GM10266 (cell line): ENCODE measurements around the gene EHD1.

Source experiments
- DNase-seq: peaks from one replicate; pipeline ENCODE4 v3.0.0; 2012; ENCODE audit errors: extremely low spot score
- TF ChIP-seq, protein P1 (sequence below): IDR thresholded peaks from 2 replicates; pipeline ENCODE4 v1.5.1; 2012; ENCODE audit warnings: mild to moderate bottlenecking, low read depth; ENCODE audit not compliant: control insufficient read depth, insufficient read depth; ENCODE audit errors: missing control alignments

EHD1 gene

DNA sequence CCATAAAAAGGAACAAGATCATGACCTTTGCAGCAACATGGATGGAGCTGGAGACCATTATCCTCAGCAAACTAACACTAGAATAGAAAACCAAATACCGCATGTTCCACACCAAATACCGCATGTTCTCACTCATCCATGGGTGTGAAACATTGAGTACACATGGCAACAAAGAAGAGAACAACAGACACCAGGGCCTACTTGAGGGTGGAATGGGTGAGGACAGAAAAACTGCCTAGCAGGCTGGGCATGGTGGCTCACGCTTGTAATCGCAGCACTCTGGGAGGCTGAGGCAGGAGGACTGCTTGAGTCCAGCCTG lies 12.3 kb downstream of the EHD1 start:
- TF ChIP-seq, protein P1, sequence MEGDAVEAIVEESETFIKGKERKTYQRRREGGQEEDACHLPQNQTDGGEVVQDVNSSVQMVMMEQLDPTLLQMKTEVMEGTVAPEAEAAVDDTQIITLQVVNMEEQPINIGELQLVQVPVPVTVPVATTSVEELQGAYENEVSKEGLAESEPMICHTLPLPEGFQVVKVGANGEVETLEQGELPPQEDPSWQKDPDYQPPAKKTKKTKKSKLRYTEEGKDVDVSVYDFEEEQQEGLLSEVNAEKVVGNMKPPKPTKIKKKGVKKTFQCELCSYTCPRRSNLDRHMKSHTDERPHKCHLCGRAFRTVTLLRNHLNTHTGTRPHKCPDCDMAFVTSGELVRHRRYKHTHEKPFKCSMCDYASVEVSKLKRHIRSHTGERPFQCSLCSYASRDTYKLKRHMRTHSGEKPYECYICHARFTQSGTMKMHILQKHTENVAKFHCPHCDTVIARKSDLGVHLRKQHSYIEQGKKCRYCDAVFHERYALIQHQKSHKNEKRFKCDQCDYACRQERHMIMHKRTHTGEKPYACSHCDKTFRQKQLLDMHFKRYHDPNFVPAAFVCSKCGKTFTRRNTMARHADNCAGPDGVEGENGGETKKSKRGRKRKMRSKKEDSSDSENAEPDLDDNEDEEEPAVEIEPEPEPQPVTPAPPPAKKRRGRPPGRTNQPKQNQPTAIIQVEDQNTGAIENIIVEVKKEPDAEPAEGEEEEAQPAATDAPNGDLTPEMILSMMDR, result no peak
- DNase-seq, result no peak

DNA sequence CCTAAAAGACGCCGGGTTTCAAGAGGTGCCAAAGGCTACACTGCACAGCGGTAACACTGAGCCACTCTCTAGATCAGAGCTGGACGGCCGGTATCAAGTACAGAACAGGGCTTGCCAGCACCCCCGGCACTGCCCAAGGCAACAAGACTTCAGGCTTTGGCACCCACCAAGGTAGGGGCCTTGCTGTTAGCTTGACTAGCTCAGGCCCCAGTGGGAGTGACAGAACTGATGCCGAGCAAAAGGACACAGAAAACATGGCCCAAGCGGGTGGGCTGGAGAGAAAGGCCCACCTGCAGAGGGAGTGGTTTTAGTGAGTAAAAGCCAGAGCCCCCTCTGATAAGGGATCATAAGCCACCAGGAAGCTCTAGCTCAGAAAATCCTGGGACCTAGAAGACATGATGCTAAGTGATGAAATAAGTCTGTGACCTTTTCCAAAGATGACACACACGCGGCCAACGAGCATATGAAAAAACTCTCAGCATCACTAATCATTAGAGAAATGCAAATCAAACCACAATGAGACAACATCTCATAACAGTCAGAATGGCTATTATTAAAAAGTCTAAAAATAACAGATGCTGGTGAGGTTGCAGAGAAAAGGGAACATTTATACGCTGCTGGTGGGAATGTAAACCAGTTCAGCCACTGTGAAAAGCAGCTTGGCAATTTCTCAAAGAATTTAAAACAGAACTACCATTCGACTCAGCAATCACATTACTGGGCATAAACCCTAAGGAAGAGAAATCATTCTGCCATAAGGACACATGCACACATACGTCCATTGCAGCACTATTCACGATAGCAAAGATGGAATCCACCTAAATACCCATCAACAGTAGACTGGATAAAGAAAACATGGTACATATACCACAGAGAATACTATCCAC lies 12.9 kb downstream of the EHD1 start:
- peak; percentile 67 for DNase-seq
- TF ChIP-seq, protein P1, result no peak

DNA sequence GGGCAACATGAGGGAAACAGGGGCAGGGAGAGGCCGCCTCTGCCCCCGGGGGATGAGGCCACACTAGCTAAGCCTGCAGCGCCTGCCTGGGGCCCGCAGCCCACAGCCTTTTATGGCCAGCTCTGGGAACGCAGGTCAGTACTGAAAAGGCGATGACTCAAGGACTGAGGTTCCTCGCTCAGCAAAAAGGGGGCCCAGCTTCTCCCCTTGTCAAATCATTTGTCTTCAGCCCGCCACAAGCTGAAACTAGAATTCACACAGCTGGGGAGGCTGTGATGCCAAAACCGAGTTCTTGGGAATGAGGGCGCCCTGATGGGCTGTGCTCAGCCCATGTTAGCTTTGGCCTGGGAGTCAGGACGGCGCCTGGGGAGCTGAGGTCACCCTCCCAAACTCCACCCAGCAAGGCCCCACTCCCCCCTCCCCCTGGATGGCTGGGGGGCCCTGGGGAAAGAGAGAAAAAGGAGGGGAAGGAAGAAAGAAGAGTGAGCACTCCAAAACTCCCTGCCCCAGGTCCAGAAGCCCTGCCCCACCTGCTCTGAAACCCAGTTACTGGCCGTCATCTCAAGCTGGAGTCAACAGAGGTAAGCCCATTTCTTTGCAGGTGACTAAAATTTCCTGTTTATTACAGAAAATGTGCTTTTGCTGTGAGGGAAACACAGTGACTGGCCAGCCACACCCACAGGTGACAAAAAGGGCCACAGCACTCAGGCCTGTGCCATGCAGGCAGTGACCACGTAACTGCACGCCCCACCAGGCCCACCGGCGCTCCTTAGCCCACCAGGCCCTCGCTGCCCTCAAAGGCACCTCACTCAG lies 13.7 kb downstream of the EHD1 start:
- TF ChIP-seq, protein P1, result no peak
- DNase-seq, result peak; percentile 79

- TF ChIP-seq, protein P1, result no peak
- DNase-seq, result no peak
Observed at GRCh38 chr11:64864135-64864472, 14.3 kb downstream of the EHD1 start.

DNA sequence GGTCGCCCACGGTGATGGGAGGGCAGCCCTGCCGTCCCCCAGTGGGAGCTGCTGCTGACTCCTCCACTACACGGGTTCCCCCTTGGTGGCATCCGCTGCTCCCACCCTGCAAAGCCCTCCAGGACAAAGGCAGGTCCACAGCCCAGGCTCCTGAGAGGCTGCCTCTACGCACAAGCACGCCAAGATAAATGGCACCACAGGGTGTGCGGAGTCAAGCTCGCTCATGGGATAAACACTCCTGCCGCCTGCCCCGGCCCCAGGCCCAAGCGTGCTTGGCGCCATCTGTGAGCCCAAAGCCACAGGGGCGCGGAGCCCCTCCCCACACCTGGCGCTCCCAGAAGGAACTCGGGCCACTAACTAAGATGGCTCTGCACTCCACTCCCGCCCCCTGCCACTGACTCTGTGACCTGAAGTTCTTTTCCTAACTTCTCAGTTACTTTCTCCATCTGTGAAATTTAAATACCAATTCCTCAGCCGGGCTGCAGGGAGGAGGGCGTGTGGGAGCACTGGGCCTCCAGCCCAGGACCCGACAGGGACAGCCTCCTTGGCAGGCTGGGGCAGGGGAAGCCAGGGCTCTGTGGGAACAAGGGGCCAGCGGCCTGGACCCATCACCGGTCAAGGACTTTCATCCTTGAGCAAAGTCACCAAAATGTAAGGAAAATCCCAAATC lies 14.9 kb downstream of the EHD1 start:
- TF ChIP-seq, protein P1, result no peak
- DNase-seq, result no peak

GRCh38 chr11:64862987-64863390 lies 15.4 kb downstream of the EHD1 start:
- TF ChIP-seq, protein P1, result no peak
- no peak for DNase-seq
